M059J (cell line): ENCODE results near the gene CHD6. TPM values are rescaled to one million over a fixed set of nuclear protein-coding genes. Genes with fewer than 3 reads are reported as not detected.

ENCODE experiments used
- DNase-seq: peaks from one replicate; pipeline ENCODE4 v3.0.0-alpha.2; 2012; ENCODE audit warnings: low read depth
- total RNA-seq: library from RNA; depleted of rRNA; stranded (reverse); fragments of >200 nt; shearing (Covaris generic); gene quantifications from 2 replicates; pipeline ENCODE4 v1.2.3, GENCODE V29; 2014

Gene CHD6
- total RNA-seq, 1 experiment from 2014 or later = 25.6 TPM

- DNase-seq = no peak
These were observed 147.6 kb downstream of the CHD6 start for GRCh38 chr20:41470362-41471095.

GRCh38 chr20:41469868-41470267 is 148.3 kb downstream of the CHD6 start:
- DNase-seq = no peak

GRCh38 chr20:41468994-41469600 is 149.1 kb downstream of the CHD6 start:
- no peak for DNase-seq

GRCh38 chr20:41467690-41468089 is 150.5 kb downstream of the CHD6 start:
- no peak for DNase-seq

GRCh38 chr20:41467220-41467619 is 151.0 kb downstream of the CHD6 start:
- no peak for DNase-seq

- DNase-seq = no peak
These were observed 154.6 kb downstream of the CHD6 start for GRCh38 chr20:41463567-41463966.

- no peak for DNase-seq
These were observed 155.6 kb downstream of the CHD6 start for GRCh38 chr20:41462372-41463161.

- DNase-seq = no peak
These were observed 159.4 kb downstream of the CHD6 start for GRCh38 chr20:41458761-41459160.

- DNase-seq = no peak
These were observed 160.9 kb downstream of the CHD6 start for GRCh38 chr20:41457173-41457857.

- DNase-seq = no peak
These were observed 161.8 kb downstream of the CHD6 start for GRCh38 chr20:41456351-41456750.

GRCh38 chr20:41454250-41454649 is 163.9 kb downstream of the CHD6 start:
- DNase-seq = no peak

GRCh38 chr20:41453010-41453950 is 164.9 kb downstream of the CHD6 start:
- DNase-seq = no peak

- DNase-seq = no peak
These were observed 166.0 kb downstream of the CHD6 start for GRCh38 chr20:41452226-41452625.

GRCh38 chr20:41447006-41447405 is 171.2 kb downstream of the CHD6 start:
- no peak for DNase-seq

GRCh38 chr20:41446456-41446855 is 171.7 kb downstream of the CHD6 start:
- no peak for DNase-seq

GRCh38 chr20:41444821-41445220 is 173.4 kb downstream of the CHD6 start:
- DNase-seq = no peak

GRCh38 chr20:41443691-41444090 is 174.5 kb downstream of the CHD6 start:
- no peak for DNase-seq

- DNase-seq = no peak
These were observed 177.3 kb downstream of the CHD6 start for GRCh38 chr20:41440882-41441281.

- DNase-seq = no peak
These were observed 180.3 kb downstream of the CHD6 start for GRCh38 chr20:41437836-41438235.

GRCh38 chr20:41436679-41437078 is 181.5 kb downstream of the CHD6 start:
- DNase-seq = peak; percentile 52

GRCh38 chr20:41433203-41433602 is 185.0 kb downstream of the CHD6 start:
- no peak for DNase-seq
